ENCODE results near the gene TMEM190. TPM values are rescaled to one million over a fixed set of nuclear protein-coding genes. Genes with fewer than 3 reads are reported as not detected.

The TMEM190 gene
- total RNA-seq, 4 donors from 2014 or later, result not detected

GRCh38 chr19:55355213-55355821, 21.3 kb upstream of the TMEM190 start:
- DNase-seq, result no peak
- no peak overlapping the region for H3K4me3 ChIP-seq (replicated peaks in 1 of 3)
- no peak overlapping the region for H3K27ac ChIP-seq
- H3K9me3 ChIP-seq, result no peaks in the 10 kb centered on the region
- no peak for TF ChIP-seq CTCF (IDR thresholded peaks at IDR 0.05)
- TF ChIP-seq POLR2A (IDR thresholded peaks at IDR 0.05), result no peak
- intact Hi-C loops (cut with DNase I), result no loop called here
- H3K27me3 ChIP-seq, result peaks cover 25% of the 10 kb centered on the region
- 24 to 42% methylated on average over 11 to 13 of the region's 13 CpGs for WGBS, 2 donors
- no peaks in the 10 kb centered on the region for H3K36me3 ChIP-seq
- peaks cover 11 to 16% of the 10 kb centered on the region in 2 donors for H3K4me1 ChIP-seq

- WGBS, 2 donors, result 83 to 89% methylated on average over 19 of the region's 19 CpGs
- Histone ChIP-seq H3K27ac (no peak overlapping the region), H3K4me1 (peaks cover 11 to 12% of the 10 kb centered on the region in 2 donors), H3K36me3 (no peaks in the 10 kb centered on the region), H3K27me3 (peaks cover 13% of the 10 kb centered on the region), H3K4me3 (replicated peaks in 1 of 3) (no peak overlapping the region), H3K9me3 (no peaks in the 10 kb centered on the region)
- no peak for DNase-seq
- TF ChIP-seq POLR2A (IDR thresholded peaks at IDR 0.05) (no peak), CTCF (IDR thresholded peaks at IDR 0.05) (no peak)
- intact Hi-C loops (cut with DNase I), result no loop called here
These were observed 18.1 kb upstream of the TMEM190 start for GRCh38 chr19:55358493-55358892.

GRCh38 chr19:55358943-55359908, 17.4 kb upstream of the TMEM190 start:
- no peak for TF ChIP-seq POLR2A (IDR thresholded peaks at IDR 0.05)
- TF ChIP-seq CTCF (IDR thresholded peaks at IDR 0.05), result no peak
- intact Hi-C loops (cut with DNase I), result no loop called here
- peaks cover 4 to 5% of the 10 kb centered on the region in 2 donors for H3K4me1 ChIP-seq
- H3K27me3 ChIP-seq, result peaks cover 6% of the 10 kb centered on the region
- no peak for DNase-seq
- no peaks in the 10 kb centered on the region for H3K36me3 ChIP-seq
- H3K4me3 ChIP-seq (replicated peaks in 1 of 3), result no peak overlapping the region
- WGBS, 2 donors, result 69 to 84% methylated on average over 27 to 31 of the region's 32 CpGs
- no peaks in the 10 kb centered on the region for H3K9me3 ChIP-seq
- no peak overlapping the region for H3K27ac ChIP-seq

- intact Hi-C loops (cut with DNase I), result no loop called here
- 85 to 86% methylated on average over 13 to 16 of the region's 16 CpGs for WGBS, 2 donors
These were observed 15.7 kb upstream of the TMEM190 start for GRCh38 chr19:55360902-55361301.

More at GRCh38 chr19:55360902-55361301, 15.7 kb upstream of the TMEM190 start:
- no peak for TF ChIP-seq CTCF (IDR thresholded peaks at IDR 0.05)
- no peak for TF ChIP-seq POLR2A (IDR thresholded peaks at IDR 0.05)
- H3K27ac ChIP-seq, result no peak overlapping the region
- no peak for DNase-seq
- no peaks in the 10 kb centered on the region for H3K27me3 ChIP-seq
- H3K36me3 ChIP-seq, result no peaks in the 10 kb centered on the region
- H3K9me3 ChIP-seq, result no peaks in the 10 kb centered on the region
- H3K4me3 ChIP-seq (replicated peaks in 1 of 3), result no peak overlapping the region
- no peaks in the 10 kb centered on the region for H3K4me1 ChIP-seq
